Osteoblast (primary cell): ENCODE results near the gene IL17RC. TPM values are rescaled to one million over a fixed set of nuclear protein-coding genes. Genes with fewer than 3 reads are reported as not detected.

Experiments used
- DNase-seq: peaks from one replicate; pipeline ENCODE4 v3.0.0; 2011; ENCODE audit warnings: low spot score, mixed read lengths; ENCODE audit not compliant: insufficient read length; ENCODE audit errors: missing footprints
- H2AFZ ChIP-seq: 2 replicates; pipeline ENCODE4 v1.6.0; 2011; ENCODE audit warnings: mild to moderate bottlenecking, low read length
- H3K27ac ChIP-seq: 2 replicates; pipeline ENCODE4 v1.5.1; 2011; ENCODE audit warnings: mild to moderate bottlenecking, low read depth, low read length, moderate library complexity
- H3K27me3 ChIP-seq: 2 replicates; pipeline ENCODE4 v1.6.0; 2012; ENCODE audit warnings: mild to moderate bottlenecking, control low read depth, inconsistent platforms, low read length, moderate library complexity; ENCODE audit not compliant: insufficient read depth
- H3K36me3 ChIP-seq: 2 replicates; pipeline ENCODE4 v1.5.1; 2011; ENCODE audit warnings: mild to moderate bottlenecking, low read length, control low read depth, moderate library complexity; ENCODE audit not compliant: insufficient read depth
- H3K4me1 ChIP-seq: 2 replicates; pipeline ENCODE4 v1.5.1; 2011; ENCODE audit warnings: mild to moderate bottlenecking, low read length, control low read depth, moderate library complexity; ENCODE audit not compliant: insufficient read depth
- H3K4me2 ChIP-seq: 2 replicates; pipeline ENCODE4 v1.6.0; 2011; ENCODE audit warnings: mild to moderate bottlenecking, low read length; ENCODE audit not compliant: insufficient read depth
- H3K4me3 ChIP-seq: fragments of 200-600 bp; sonication (generic); 3 replicates; pipeline ENCODE4 v1.5.1; 2012; ENCODE audit warnings: mild to moderate bottlenecking, low read length, inconsistent platforms; ENCODE audit not compliant: insufficient read depth
- H3K79me2 ChIP-seq: 2 replicates; pipeline ENCODE4 v1.6.0; 2012; ENCODE audit warnings: mild to moderate bottlenecking, low read length, control low read depth, inconsistent platforms; ENCODE audit not compliant: insufficient read depth
- H3K9me3 ChIP-seq: 2 replicates; pipeline ENCODE4 v1.5.1; 2011; ENCODE audit warnings: low read depth, low read length, control low read depth
- H4K20me1 ChIP-seq: 2 replicates; pipeline ENCODE4 v1.6.0; 2012; ENCODE audit warnings: mild to moderate bottlenecking, low read length, control low read depth; ENCODE audit not compliant: insufficient read depth
- CTCF ChIP-seq: IDR thresholded peaks from 2 replicates; pipeline ENCODE4 v1.5.1; 2011; ENCODE audit warnings: mild to moderate bottlenecking, low read depth, low read length, moderate library complexity; ENCODE audit errors: extremely low read depth
- total RNA-seq: library from RNA; depleted of rRNA; stranded (reverse); fragments of >200 nt; gene quantifications from 2 replicates; pipeline ENCODE4 v1.2.3, GENCODE V29; 2012

IL17RC gene
- total RNA-seq, 1 donor = 47.0 TPM

GRCh38 chr3:9948586-9948985, 31.7 kb downstream of the IL17RC start:
- H4K20me1 ChIP-seq = no peaks in the 10 kb centered on the region
- no peak overlapping the region for H3K4me3 ChIP-seq
- H3K27ac ChIP-seq = no peak overlapping the region
- peaks cover 21% of the 10 kb centered on the region for H3K4me1 ChIP-seq
- peaks cover 4% of the 10 kb centered on the region for H3K36me3 ChIP-seq
- no peak overlapping the region for H2AFZ ChIP-seq
- H3K79me2 ChIP-seq = no peaks in the 10 kb centered on the region
- no peak for DNase-seq
- no peaks in the 10 kb centered on the region for H3K9me3 ChIP-seq
- H3K27me3 ChIP-seq = no peaks in the 10 kb centered on the region
- no peak overlapping the region for H3K4me2 ChIP-seq
- TF ChIP-seq CTCF = no peak

GRCh38 chr3:9949115-9949514, 32.2 kb downstream of the IL17RC start:
- TF ChIP-seq CTCF = no peak
- peak; percentile 63 for DNase-seq

DNA sequence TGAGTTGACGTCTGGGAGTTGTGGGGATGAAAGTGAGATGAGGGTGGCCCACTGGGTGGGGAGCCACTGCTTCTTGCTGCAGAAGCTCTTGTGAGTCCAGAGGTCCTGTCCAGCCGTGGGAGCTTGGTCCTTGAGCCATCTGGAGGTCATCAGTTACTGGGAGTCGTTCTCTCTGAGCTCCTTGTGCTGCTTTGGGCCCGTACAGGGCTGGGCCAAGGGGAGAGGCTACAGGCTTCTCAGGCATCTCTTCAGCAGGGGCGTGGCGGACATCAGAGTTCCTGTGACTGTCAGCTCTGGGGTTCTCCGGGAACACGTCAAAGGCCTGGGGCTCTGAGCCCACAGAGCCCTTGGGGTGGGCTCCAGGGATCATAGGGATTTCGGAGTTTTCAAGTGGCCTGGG, 32.7 kb downstream of the IL17RC start:
- no peak overlapping the region for H3K4me3 ChIP-seq
- no peak overlapping the region for H3K4me2 ChIP-seq
- H3K27ac ChIP-seq = no peak overlapping the region
- peaks cover 4% of the 10 kb centered on the region for H3K36me3 ChIP-seq
- no peaks in the 10 kb centered on the region for H3K27me3 ChIP-seq
- no peak for DNase-seq
- H4K20me1 ChIP-seq = no peaks in the 10 kb centered on the region
- no peaks in the 10 kb centered on the region for H3K79me2 ChIP-seq
- H2AFZ ChIP-seq = no peak overlapping the region
- no peaks in the 10 kb centered on the region for H3K9me3 ChIP-seq
- no peak for TF ChIP-seq CTCF
- H3K4me1 ChIP-seq = peaks cover 21% of the 10 kb centered on the region

More at GRCh38 chr3:9949115-9949514, 32.2 kb downstream of the IL17RC start:
- Histone ChIP-seq H4K20me1 (no peaks in the 10 kb centered on the region), H3K79me2 (no peaks in the 10 kb centered on the region), H3K27ac (no peak overlapping the region), H3K4me1 (peaks cover 21% of the 10 kb centered on the region), H3K4me2 (no peak overlapping the region), H2AFZ (no peak overlapping the region), H3K27me3 (no peaks in the 10 kb centered on the region), H3K9me3 (no peaks in the 10 kb centered on the region), H3K36me3 (peaks cover 4% of the 10 kb centered on the region), H3K4me3 (no peak overlapping the region)

- Histone ChIP-seq H3K4me1 (peaks cover 24% of the 10 kb centered on the region), H2AFZ (no peak overlapping the region), H3K27ac (no peak overlapping the region), H4K20me1 (no peaks in the 10 kb centered on the region), H3K4me2 (peak overlapping the region; percentile 76), H3K9me3 (no peaks in the 10 kb centered on the region), H3K36me3 (no peaks in the 10 kb centered on the region), H3K27me3 (no peaks in the 10 kb centered on the region), H3K4me3 (no peak overlapping the region), H3K79me2 (no peaks in the 10 kb centered on the region)
- no peak for TF ChIP-seq CTCF
- DNase-seq = peak; percentile 69
Observed at GRCh38 chr3:9951126-9951525, 34.2 kb downstream of the IL17RC start.
